GM18507 (cell line): Measurements from ENCODE around the gene TFPI.
"Not testable (repeated sequence)": the region's sequence is repeated elsewhere in the genome, so short reads cannot be mapped to it uniquely, and the experiment has no call there.

Experiments
- DNase-seq: peaks from one replicate; pipeline ENCODE4 v3.0.0; 2011; ENCODE audit warnings: low read depth; ENCODE audit not compliant: insufficient read length; ENCODE audit errors: extremely low spot score
- FAIRE-seq: peaks from 2 replicates; lab custom pipeline; 2011; peaks lifted over from hg19 to GRCh38; lab: Jason Lieb, UNC

The TFPI gene

GRCh38 chr2:187510419-187511355 lies 43.5 kb downstream of the TFPI start:
- not testable (repeated sequence) for FAIRE-seq, DNase-seq

- DNase-seq (no peak), FAIRE-seq (no peak)
Observed at GRCh38 chr2:187509667-187510417, 44.4 kb downstream of the TFPI start.

- FAIRE-seq (no peak), DNase-seq (no peak)
Observed at GRCh38 chr2:187506416-187506815, 47.8 kb downstream of the TFPI start.

- DNase-seq, result no peak
- FAIRE-seq, result no peak
Observed at GRCh38 chr2:187505065-187505672, 49.1 kb downstream of the TFPI start.

GRCh38 chr2:187504312-187504921 lies 49.8 kb downstream of the TFPI start:
- FAIRE-seq (no peak), DNase-seq (no peak)

- DNase-seq (no peak), FAIRE-seq (no peak)
Observed at GRCh38 chr2:187503700-187504099, 50.5 kb downstream of the TFPI start.

GRCh38 chr2:187502467-187502866 lies 51.8 kb downstream of the TFPI start:
- FAIRE-seq (no peak), DNase-seq (no peak)

GRCh38 chr2:187500585-187501359 lies 53.5 kb downstream of the TFPI start:
- FAIRE-seq, result no peak
- no peak for DNase-seq

- DNase-seq, result no peak
Observed at GRCh38 chr2:187499941-187500532, 54.2 kb downstream of the TFPI start.

GRCh38 chr2:187497858-187498463 lies 56.3 kb downstream of the TFPI start:
- DNase-seq (no peak), FAIRE-seq (no peak)

More at GRCh38 chr2:187499941-187500532, 54.2 kb downstream of the TFPI start:
- FAIRE-seq, result peak; percentile 60

GRCh38 chr2:187497140-187497539 lies 57.1 kb downstream of the TFPI start:
- no peak for DNase-seq
- no peak for FAIRE-seq

- no peak for DNase-seq
- no peak for FAIRE-seq
Observed at GRCh38 chr2:187495324-187495723, 58.9 kb downstream of the TFPI start.

GRCh38 chr2:187493877-187494568 lies 60.2 kb downstream of the TFPI start:
- DNase-seq (no peak), FAIRE-seq (no peak)

- no peak for DNase-seq
Observed at GRCh38 chr2:187493180-187493579, 61.1 kb downstream of the TFPI start.

GRCh38 chr2:187486241-187486640 lies 68.0 kb downstream of the TFPI start:
- no peak for FAIRE-seq
- no peak for DNase-seq

More at GRCh38 chr2:187493180-187493579, 61.1 kb downstream of the TFPI start:
- no peak for FAIRE-seq

GRCh38 chr2:187485523-187485922 lies 68.7 kb downstream of the TFPI start:
- DNase-seq, result no peak

GRCh38 chr2:187483537-187483936 lies 70.7 kb downstream of the TFPI start:
- DNase-seq (no peak), FAIRE-seq (no peak)

More at GRCh38 chr2:187485523-187485922, 68.7 kb downstream of the TFPI start:
- no peak for FAIRE-seq

- FAIRE-seq (no peak), DNase-seq (no peak)
Observed at GRCh38 chr2:187482796-187483195, 71.4 kb downstream of the TFPI start.
